ENCODE data around the gene CHAD.
"Not testable (repeated sequence)": the region's sequence is repeated elsewhere in the genome, so short reads cannot be mapped to it uniquely, and the experiment has no call there.

CHAD gene

GRCh38 chr17:50452630-50453300 is 15.9 kb downstream of the CHAD start:
- no peak for DNase-seq

GRCh38 chr17:50451943-50452629 is 16.6 kb downstream of the CHAD start:
- no peak for DNase-seq

GRCh38 chr17:50448643-50449042 is 20.0 kb downstream of the CHAD start:
- no peak for DNase-seq

GRCh38 chr17:50447870-50448595 is 20.6 kb downstream of the CHAD start:
- DNase-seq: no peak

- DNase-seq: no peak
Observed at GRCh38 chr17:50445730-50446325, 22.9 kb downstream of the CHAD start.

- DNase-seq: no peak
Observed at GRCh38 chr17:50444841-50445715, 23.6 kb downstream of the CHAD start.

GRCh38 chr17:50443505-50443974 is 25.1 kb downstream of the CHAD start:
- DNase-seq: no peak

- DNase-seq: no peak
Observed at GRCh38 chr17:50440838-50441829, 27.5 kb downstream of the CHAD start.

- no peak for DNase-seq
Observed at GRCh38 chr17:50440172-50440837, 28.4 kb downstream of the CHAD start.

GRCh38 chr17:50439008-50439407 is 29.7 kb downstream of the CHAD start:
- DNase-seq: no peak

GRCh38 chr17:50437409-50437808 is 31.3 kb downstream of the CHAD start:
- no peak for DNase-seq

- no peak for DNase-seq
Observed at GRCh38 chr17:50432125-50432762, 36.4 kb downstream of the CHAD start.

- no peak for DNase-seq
Observed at GRCh38 chr17:50430821-50431618, 37.7 kb downstream of the CHAD start.

- DNase-seq: no peak
Observed at GRCh38 chr17:50429793-50430192, 38.9 kb downstream of the CHAD start.

GRCh38 chr17:50428831-50429424 is 39.8 kb downstream of the CHAD start:
- DNase-seq: no peak

GRCh38 chr17:50428126-50428525 is 40.6 kb downstream of the CHAD start:
- DNase-seq: not testable (repeated sequence)

- DNase-seq: no peak
Observed at GRCh38 chr17:50426814-50427787, 41.6 kb downstream of the CHAD start.

GRCh38 chr17:50426472-50426782 is 42.3 kb downstream of the CHAD start:
- no peak for DNase-seq

All from midbrain (tissue), 1 donor.